Stimulated activated naive CD8-positive, alpha-beta T cell treated with anti-CD3 and anti-CD28 coated beads, Interleukin-15, Interleukin-2, amounts not matched to agents 100 ng/mL and 50 ng/mL, for 24 hours (primary cell): ENCODE results near the gene MED13L.

Source experiments
- H3K27ac Mint-ChIP-seq: one replicate; pipeline ENCODE4 v1.8.0; 2021; ENCODE audit warnings: mild to moderate bottlenecking, mixed read lengths
- H3K27me3 Mint-ChIP-seq: one replicate; pipeline ENCODE4 v1.8.0; 2021; ENCODE audit warnings: mixed read lengths
- H3K36me3 Mint-ChIP-seq: one replicate; pipeline ENCODE4 v1.8.0; 2021; ENCODE audit warnings: low read depth, mixed read lengths
- H3K4me1 Mint-ChIP-seq: one replicate; pipeline ENCODE4 v1.8.0; 2021; ENCODE audit warnings: low read depth, mixed read lengths
- H3K4me3 Mint-ChIP-seq: one replicate; pipeline ENCODE4 v1.8.0; 2021; ENCODE audit warnings: mild to moderate bottlenecking, mixed read lengths
- H3K9me3 Mint-ChIP-seq: one replicate; pipeline ENCODE4 v1.8.0; 2021; ENCODE audit warnings: mixed read lengths

Gene MED13L

DNA sequence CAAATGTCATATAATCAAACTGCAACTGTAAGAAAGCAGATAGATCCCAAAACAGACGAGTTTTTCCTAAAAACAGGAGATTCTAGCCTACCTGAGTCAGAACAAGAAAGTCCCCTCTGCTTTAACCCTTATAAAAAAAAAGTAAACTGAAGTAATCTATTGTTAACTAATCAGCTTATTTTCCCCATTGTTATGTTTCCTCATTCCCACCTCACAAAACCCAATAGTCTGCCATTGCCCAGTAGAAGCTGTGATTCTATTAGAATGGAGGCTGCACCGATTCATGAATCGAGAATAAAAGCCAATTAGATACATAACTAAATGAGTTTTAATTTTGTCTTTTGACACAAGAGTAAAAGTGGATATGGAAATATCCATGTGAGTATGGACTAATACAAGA is 115.4 kb downstream of the MED13L start:
- Mint-ChIP-seq H3K4me3 (no peak overlapping the region), H3K4me1 (peaks cover 68% of the 10 kb centered on the region), H3K27ac (no peak overlapping the region), H3K27me3 (no peaks in the 10 kb centered on the region), H3K9me3 (no peaks in the 10 kb centered on the region), H3K36me3 (no peaks in the 10 kb centered on the region)

DNA sequence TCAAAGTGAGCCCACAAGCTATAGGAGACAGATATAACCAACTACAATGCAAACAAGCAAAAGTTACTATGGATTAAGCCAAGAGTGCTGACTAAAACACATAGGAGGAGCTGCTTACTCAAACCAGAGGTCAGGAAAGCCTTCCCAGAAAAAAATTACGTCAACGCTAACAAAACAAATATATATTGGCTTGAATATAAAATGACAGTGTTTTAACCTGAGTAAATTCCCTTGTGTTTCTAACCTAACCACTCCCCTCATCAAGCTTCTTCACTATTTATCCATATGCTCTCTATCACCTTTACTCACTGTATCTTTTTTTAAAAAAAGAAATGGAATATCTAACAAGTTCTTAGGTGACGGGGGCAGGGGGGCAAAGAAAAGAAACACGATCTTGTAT is 115.9 kb downstream of the MED13L start:
- Mint-ChIP-seq H3K4me1 (peaks cover 70% of the 10 kb centered on the region), H3K36me3 (no peaks in the 10 kb centered on the region), H3K9me3 (no peaks in the 10 kb centered on the region), H3K27ac (no peak overlapping the region), H3K27me3 (no peaks in the 10 kb centered on the region), H3K4me3 (no peak overlapping the region)

DNA sequence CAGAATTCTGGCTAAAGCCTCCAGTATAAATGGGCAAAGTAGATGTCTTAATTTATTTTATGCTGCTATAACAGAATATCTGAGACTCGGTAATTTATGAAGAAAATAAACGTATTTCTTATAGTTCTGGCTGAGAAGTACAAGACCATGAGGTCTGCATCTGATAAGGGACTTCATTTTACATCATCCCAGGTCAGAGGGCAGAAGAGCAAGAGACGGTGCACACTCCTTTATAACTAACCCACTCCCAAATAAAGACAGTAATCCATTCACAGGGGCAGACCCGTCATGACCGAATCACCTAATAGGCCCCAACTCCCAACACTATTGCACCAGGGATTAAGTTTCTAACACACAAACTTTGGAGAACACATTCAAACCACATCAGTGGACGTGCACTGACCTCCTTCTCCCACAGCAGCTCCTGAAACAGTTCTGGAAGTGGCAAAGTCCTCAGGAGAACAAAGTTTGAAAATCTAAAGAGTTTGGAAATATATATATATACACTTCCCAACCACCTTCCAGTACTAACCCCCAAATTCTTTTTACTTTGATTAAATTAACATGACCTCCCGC is 116.5 kb downstream of the MED13L start:
- peak overlapping the region; percentile 8 for H3K27ac Mint-ChIP-seq
- no peaks in the 10 kb centered on the region for H3K27me3 Mint-ChIP-seq
- H3K36me3 Mint-ChIP-seq: no peaks in the 10 kb centered on the region
- no peaks in the 10 kb centered on the region for H3K9me3 Mint-ChIP-seq
- H3K4me3 Mint-ChIP-seq: no peak overlapping the region
- peaks cover 67% of the 10 kb centered on the region for H3K4me1 Mint-ChIP-seq

DNA sequence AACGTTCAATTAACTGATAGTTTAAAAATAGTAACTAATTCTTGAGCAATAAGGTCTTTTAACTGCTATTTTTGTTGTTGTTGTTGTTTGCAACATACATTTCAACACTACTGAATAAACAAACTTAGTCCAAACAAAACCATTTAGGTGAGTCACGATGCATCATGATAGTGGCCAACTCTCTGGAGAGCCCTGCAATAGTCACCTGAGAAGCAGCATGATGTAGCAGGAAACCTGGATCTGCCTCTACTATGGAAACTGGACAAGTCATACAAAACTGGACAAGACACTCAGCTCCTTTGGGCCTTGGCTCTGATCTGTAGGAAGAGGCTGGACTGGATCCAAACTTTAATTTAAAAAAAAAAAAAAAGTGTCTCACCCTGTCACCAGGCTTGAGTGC is 117.3 kb downstream of the MED13L start:
- H3K27ac Mint-ChIP-seq: no peak overlapping the region
- H3K27me3 Mint-ChIP-seq: no peaks in the 10 kb centered on the region
- H3K9me3 Mint-ChIP-seq: no peaks in the 10 kb centered on the region
- peaks cover 60% of the 10 kb centered on the region for H3K4me1 Mint-ChIP-seq
- no peaks in the 10 kb centered on the region for H3K36me3 Mint-ChIP-seq
- H3K4me3 Mint-ChIP-seq: no peak overlapping the region

DNA sequence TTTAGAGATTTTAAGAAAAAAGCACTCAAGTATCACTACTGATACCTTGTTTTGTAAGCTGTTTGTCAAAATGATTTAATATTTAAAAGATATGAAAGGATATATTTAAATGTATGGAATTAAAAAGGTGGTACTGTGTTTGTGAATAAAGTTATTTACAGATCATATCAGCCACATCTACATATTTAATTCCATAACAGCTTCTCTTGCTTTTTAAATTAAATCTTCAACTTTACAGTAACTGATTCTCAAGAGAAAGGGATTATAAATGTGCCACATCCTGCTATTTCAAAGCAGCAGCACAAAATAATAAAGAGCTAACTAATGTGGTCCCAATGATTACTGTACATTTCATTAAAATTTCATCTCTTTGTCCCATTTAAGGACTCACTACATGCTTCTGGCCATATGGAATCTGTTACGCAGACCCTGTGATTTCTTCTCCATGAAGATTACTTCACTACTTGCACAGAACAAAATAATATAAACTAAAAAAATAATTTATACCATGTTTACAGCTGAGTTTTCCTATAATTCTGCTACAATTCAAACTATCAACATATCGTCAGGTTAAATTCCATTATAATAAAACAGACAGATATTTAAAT is 117.8 kb downstream of the MED13L start:
- no peaks in the 10 kb centered on the region for H3K9me3 Mint-ChIP-seq
- no peak overlapping the region for H3K4me3 Mint-ChIP-seq
- H3K4me1 Mint-ChIP-seq: peaks cover 54% of the 10 kb centered on the region
- no peaks in the 10 kb centered on the region for H3K36me3 Mint-ChIP-seq
- no peak overlapping the region for H3K27ac Mint-ChIP-seq
- H3K27me3 Mint-ChIP-seq: no peaks in the 10 kb centered on the region

DNA sequence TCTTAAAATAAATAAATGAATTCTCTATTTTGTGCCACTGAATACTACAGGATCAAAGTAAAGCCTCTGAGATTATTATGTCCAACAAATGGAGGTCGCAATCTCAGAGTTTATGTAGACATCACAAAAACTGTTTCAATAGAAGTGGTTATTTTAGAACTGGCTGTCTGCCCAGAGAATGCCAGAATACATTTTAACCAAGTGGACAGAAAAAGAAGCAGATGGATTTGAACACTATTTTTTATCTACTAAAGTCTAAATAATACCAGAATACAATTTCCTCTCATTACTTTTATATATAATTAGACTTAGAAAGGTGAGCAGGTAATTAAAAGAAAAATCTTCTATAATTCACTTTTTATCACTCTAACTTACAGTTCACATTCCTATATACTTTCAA is 118.3 kb downstream of the MED13L start:
- no peaks in the 10 kb centered on the region for H3K36me3 Mint-ChIP-seq
- H3K27me3 Mint-ChIP-seq: no peaks in the 10 kb centered on the region
- no peak overlapping the region for H3K27ac Mint-ChIP-seq
- no peaks in the 10 kb centered on the region for H3K9me3 Mint-ChIP-seq
- peaks cover 52% of the 10 kb centered on the region for H3K4me1 Mint-ChIP-seq
- no peak overlapping the region for H3K4me3 Mint-ChIP-seq

DNA sequence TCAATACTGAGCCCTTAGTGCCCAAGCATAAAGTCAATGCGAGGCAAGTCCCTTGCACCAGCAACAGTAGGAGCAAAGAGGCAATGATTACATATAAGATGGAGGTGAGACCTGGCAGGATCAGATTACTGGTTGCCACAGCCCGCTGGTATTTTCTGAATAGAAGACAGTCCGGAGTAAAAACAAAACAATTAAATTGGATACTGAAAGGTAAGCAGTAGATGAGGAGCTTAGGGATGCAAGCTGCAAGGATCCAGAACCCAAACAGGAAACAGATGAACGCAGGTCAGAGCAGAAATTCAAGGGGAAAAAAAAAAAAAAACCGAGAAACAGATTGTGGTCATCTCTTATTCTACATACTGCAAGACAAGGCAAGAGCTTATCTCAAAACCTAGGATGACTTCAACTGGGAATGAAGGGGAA is 119.6 kb downstream of the MED13L start:
- Mint-ChIP-seq H3K27ac (peak overlapping the region; percentile 12), H3K9me3 (no peaks in the 10 kb centered on the region), H3K27me3 (no peaks in the 10 kb centered on the region), H3K36me3 (no peaks in the 10 kb centered on the region), H3K4me1 (peaks cover 58% of the 10 kb centered on the region), H3K4me3 (no peak overlapping the region)

DNA sequence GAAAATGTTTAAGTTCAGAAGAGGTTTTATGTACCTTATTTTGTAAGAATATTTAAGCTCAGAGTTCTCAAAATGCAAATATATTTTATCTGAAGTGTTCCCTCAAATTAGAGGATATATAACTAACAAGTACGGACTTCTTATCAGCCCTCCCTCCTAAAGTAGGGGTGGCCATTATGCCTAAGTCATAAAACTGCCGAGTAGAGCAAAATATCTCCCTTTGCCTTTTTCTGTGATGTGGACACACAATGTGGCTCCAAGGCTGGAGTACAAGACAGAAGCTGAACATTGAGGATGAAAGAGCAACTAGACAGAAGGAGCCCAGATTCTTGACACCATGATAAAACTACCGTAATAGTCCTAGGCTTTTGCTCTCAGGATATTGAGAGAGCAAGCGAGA is 120.9 kb downstream of the MED13L start:
- Mint-ChIP-seq H3K27me3 (no peaks in the 10 kb centered on the region), H3K27ac (no peak overlapping the region), H3K4me1 (peaks cover 63% of the 10 kb centered on the region), H3K9me3 (no peaks in the 10 kb centered on the region), H3K4me3 (no peak overlapping the region), H3K36me3 (no peaks in the 10 kb centered on the region)

DNA sequence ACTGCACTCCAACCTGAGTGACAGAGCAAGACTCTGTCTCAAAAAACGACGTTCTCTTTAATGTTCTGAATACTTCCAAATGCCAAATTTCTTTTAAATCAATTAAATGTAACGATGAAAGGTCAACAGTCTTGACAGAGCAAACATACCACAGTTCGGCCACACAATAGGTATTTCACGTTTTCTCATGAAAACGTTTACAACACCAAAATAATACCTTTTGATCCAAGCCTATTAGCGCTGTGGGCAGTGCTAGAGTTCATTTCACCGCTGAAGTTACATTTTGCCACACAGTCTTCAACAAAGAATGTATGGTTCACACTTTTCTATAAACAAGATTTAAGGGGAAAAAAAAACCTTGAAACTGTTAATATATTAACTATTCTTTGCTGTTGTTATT is 122.1 kb downstream of the MED13L start:
- H3K4me3 Mint-ChIP-seq: no peak overlapping the region
- H3K27me3 Mint-ChIP-seq: no peaks in the 10 kb centered on the region
- no peaks in the 10 kb centered on the region for H3K9me3 Mint-ChIP-seq
- H3K27ac Mint-ChIP-seq: no peak overlapping the region
- H3K36me3 Mint-ChIP-seq: no peaks in the 10 kb centered on the region
- peaks cover 61% of the 10 kb centered on the region for H3K4me1 Mint-ChIP-seq

DNA sequence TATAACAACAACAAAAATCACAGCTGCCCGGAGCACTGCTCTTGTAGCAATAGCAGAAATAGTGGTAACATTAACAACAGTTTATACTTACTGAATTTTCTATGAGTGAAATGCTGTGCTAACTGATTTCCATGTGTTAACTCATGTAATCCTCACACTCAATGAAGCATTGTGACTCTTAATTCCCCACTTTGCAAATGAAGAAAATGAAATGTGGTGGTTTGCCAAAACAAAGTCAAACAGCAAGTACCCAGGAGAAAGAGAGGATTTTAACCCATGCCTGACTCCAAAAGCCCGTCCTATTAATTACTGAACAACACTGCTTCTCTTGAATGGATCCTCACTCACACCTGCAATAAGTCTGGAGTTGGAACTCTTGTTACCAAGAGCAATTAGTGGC is 123.5 kb downstream of the MED13L start:
- Mint-ChIP-seq H3K27me3 (no peaks in the 10 kb centered on the region), H3K27ac (no peak overlapping the region), H3K9me3 (no peaks in the 10 kb centered on the region), H3K36me3 (no peaks in the 10 kb centered on the region), H3K4me1 (peaks cover 69% of the 10 kb centered on the region), H3K4me3 (no peak overlapping the region)

DNA sequence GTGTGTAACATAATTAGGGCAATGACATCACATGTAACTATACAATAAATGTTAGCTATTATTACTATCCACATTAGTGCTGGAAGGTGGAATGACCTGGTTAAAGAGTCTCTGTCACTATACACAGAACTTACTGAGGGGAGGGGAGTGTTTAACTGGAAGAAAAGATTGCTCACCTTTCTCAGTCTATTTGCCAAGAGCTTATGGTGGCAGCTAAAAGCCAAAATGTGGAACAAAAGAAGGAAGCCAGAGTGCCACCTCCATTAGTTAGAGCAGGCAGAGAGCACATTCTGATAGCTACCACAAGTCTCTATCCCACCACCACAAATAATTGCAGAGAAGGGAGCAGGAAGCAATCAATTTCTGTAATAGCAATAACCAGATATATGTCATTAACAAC is 124.4 kb downstream of the MED13L start:
- Mint-ChIP-seq H3K4me1 (peaks cover 67% of the 10 kb centered on the region), H3K36me3 (no peaks in the 10 kb centered on the region), H3K27ac (no peak overlapping the region), H3K27me3 (no peaks in the 10 kb centered on the region), H3K4me3 (no peak overlapping the region), H3K9me3 (no peaks in the 10 kb centered on the region)

DNA sequence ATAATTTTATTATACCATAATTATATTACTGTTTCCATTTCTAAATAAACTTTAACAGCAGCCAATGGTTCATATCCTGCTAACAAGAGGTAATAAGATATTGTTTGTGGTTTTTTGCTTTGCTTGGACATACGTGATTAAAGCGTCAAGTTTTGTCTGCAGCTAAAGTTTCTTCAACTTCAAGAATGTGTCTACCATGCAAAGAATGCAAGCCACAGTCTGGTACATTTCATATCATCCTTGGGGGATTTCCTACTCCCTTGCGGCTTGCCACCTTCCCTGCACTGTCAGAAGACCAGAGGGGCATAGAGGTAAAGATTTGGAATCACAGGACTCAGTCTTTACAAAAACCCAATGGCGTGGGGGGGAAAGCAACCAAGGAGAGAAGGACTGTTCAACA is 125.2 kb downstream of the MED13L start:
- Mint-ChIP-seq H3K9me3 (no peaks in the 10 kb centered on the region), H3K27ac (no peak overlapping the region), H3K4me3 (no peak overlapping the region), H3K4me1 (peaks cover 58% of the 10 kb centered on the region), H3K27me3 (no peaks in the 10 kb centered on the region), H3K36me3 (no peaks in the 10 kb centered on the region)

DNA sequence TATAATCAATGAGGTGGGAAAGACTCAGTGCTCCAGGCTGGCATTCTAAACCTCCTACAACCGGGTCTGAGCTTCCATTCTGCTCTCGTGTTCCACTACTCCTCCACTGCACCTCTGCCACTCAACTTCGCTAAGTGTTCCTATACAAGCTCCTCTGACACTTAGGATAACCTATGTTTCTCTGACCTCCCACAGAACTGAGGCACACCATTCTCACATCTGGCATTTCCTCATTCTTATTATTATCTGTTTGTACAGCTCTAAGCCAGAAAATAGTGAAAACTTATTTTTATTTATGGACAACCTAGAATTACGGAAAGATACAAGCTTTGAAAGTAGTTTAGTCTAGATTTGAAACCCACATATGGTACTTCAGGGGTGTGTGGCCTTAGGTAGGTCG is 127.0 kb downstream of the MED13L start:
- no peak overlapping the region for H3K4me3 Mint-ChIP-seq
- no peaks in the 10 kb centered on the region for H3K27me3 Mint-ChIP-seq
- peaks cover 51% of the 10 kb centered on the region for H3K4me1 Mint-ChIP-seq
- H3K36me3 Mint-ChIP-seq: no peaks in the 10 kb centered on the region
- H3K9me3 Mint-ChIP-seq: no peaks in the 10 kb centered on the region
- H3K27ac Mint-ChIP-seq: no peak overlapping the region

DNA sequence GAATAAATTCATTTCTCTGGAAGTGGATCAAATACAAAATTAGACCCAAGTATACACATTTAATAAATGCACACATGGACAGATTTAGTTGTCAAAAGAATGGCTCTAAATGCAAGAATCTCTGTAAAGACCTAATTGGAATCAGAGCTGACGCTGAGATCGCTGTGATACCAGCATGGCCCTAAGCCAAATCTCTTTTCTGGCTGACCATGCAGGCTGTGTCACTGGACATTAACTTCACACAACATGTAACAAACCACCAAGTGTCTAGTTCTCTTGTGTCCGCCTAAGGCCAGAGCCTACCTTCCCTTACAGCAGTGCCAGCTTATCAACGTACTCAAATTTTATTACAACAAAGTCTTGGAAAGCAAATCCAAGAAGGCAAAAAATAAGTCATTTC is 127.5 kb downstream of the MED13L start:
- Mint-ChIP-seq H3K36me3 (no peaks in the 10 kb centered on the region), H3K27ac (no peak overlapping the region), H3K4me1 (peaks cover 52% of the 10 kb centered on the region), H3K27me3 (no peaks in the 10 kb centered on the region), H3K4me3 (no peak overlapping the region), H3K9me3 (no peaks in the 10 kb centered on the region)

DNA sequence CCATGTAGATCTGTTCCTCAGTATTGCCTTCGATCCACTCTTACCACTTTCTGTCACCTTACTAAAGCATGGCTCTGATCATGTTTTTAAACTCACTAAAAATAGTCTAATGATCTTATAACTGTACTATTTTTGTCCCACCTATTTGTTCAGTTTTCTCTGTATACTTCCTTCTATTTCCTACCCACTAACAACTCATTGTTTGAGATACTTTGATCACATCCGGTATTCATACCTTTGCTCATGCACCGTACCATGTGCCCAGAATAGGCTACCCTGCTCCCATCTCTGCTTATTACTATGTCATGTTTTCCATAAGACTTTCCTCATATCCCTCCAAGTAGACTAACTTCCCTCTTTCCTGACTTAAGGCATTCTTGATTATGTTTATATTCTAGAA is 128.6 kb downstream of the MED13L start:
- no peaks in the 10 kb centered on the region for H3K36me3 Mint-ChIP-seq
- H3K27ac Mint-ChIP-seq: no peak overlapping the region
- peak overlapping the region; percentile 15 for H3K4me3 Mint-ChIP-seq
- no peaks in the 10 kb centered on the region for H3K9me3 Mint-ChIP-seq
- H3K4me1 Mint-ChIP-seq: peaks cover 57% of the 10 kb centered on the region
- H3K27me3 Mint-ChIP-seq: no peaks in the 10 kb centered on the region

DNA sequence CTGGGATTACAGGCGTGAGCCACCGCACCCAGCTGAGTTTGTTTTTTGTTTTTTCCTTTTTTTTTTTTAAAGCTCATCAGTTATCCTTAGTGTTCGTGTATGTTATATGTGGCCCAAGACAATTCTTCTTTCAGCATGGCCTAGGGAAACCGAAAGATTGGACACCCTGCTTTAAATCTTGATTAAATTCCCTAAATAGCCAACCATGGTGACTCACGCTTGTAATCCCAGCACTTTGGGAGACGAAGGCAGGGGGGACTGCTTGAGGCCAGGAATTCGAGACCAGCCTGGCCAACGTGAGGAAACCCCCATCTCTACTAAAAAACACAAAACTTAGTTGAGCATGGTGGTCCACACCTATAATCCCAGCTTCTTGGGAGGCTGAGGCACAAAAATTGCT is 131.1 kb downstream of the MED13L start:
- Mint-ChIP-seq H3K27ac (no peak overlapping the region), H3K4me3 (no peak overlapping the region), H3K36me3 (no peaks in the 10 kb centered on the region), H3K4me1 (peaks cover 55% of the 10 kb centered on the region), H3K9me3 (no peaks in the 10 kb centered on the region), H3K27me3 (no peaks in the 10 kb centered on the region)
